Muscle layer of duodenum (tissue), 2 donors: ENCODE data around the gene RGS4.
A peak's percentile ranks its signal among the peaks of the same experiment; 100 is the strongest.

Source experiments
- H3K27ac ChIP-seq: one replicate; pipeline ENCODE4 v1.7.0; 2013; ENCODE audit warnings: mild to moderate bottlenecking, low read length
- H3K27me3 ChIP-seq: one replicate; pipeline ENCODE4 v1.7.0; 2013; ENCODE audit warnings: low read depth, mild to moderate bottlenecking, control low read depth, low read length
- H3K36me3 ChIP-seq, 2 donors: one replicate each; pipeline ENCODE4 v1.7.0; 2013; ENCODE audit warnings: low read length in 2 of 2, control low read depth in 1 of 2, mild to moderate bottlenecking in 1 of 2; ENCODE audit not compliant: insufficient read depth in 2 of 2, control insufficient read depth in 1 of 2
- H3K4me1 ChIP-seq, 2 donors: one replicate each; pipeline ENCODE4 v1.7.0; 2013; ENCODE audit warnings: low read length in 2 of 2, mild to moderate bottlenecking in 2 of 2, control low read depth in 1 of 2, moderate library complexity in 1 of 2; ENCODE audit not compliant: insufficient read depth in 2 of 2, control insufficient read depth in 1 of 2
- H3K4me3 ChIP-seq, 2 donors: one replicate each; pipeline ENCODE4 v1.7.0; 2013; ENCODE audit warnings: low read length in 2 of 2, low read depth in 1 of 2, mild to moderate bottlenecking in 1 of 2
- H3K9me3 ChIP-seq, 2 donors: one replicate each; pipeline ENCODE4 v1.7.0; 2013; ENCODE audit warnings: low read length in 2 of 2, control low read depth in 1 of 2, mild to moderate bottlenecking in 1 of 2; ENCODE audit not compliant: control insufficient read depth in 1 of 2
- donor health status: healthy.

The RGS4 gene

DNA sequence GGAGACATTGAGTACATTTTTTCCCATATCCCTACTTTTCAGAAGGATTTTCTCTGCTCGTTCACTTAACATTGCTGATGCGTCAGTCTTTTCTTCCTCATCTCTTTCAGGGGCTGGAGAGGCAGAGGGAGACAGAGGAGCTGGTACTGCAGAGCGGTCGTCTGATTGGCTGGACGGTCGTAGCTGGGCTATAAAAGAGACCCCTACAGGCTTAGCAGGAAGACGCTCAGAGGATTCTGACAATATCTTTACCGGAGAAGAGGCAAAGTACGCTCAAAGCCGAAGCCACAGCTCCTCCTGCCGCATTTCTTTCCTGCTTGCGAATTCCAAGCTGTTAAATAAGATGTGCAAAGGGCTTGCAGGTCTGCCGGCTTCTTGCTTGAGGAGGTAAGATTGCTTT is at the start of gene RGS4:
RGS4 (plus strand) TSS at position 220 of the 400 bp plus-strand sequence; CDS start at position 344, 124 bp downstream.
- Histone ChIP-seq H3K27ac (no peak within 1 kb of the TSS), H3K27me3 (peaks cover 6% of the 10 kb centered on the region), H3K9me3 (no peaks in the 10 kb centered on the region), H3K4me3 (peak within 1 kb of the TSS; percentile 49 to 70), H3K4me1 (no peaks in the 10 kb centered on the region), H3K36me3 (peaks cover 3 to 8% of the 10 kb centered on the region in 2 donors)

GRCh38 chr1:163022129-163022528 is 47.0 kb upstream of the RGS4 start:
- Histone ChIP-seq H3K27ac (no peak overlapping the region), H3K4me1 (no peaks in the 10 kb centered on the region), H3K4me3 (no peak overlapping the region), H3K9me3 (peaks cover 0 to 15% of the 10 kb centered on the region in 2 donors), H3K36me3 (no peaks in the 10 kb centered on the region), H3K27me3 (no peaks in the 10 kb centered on the region)

DNA sequence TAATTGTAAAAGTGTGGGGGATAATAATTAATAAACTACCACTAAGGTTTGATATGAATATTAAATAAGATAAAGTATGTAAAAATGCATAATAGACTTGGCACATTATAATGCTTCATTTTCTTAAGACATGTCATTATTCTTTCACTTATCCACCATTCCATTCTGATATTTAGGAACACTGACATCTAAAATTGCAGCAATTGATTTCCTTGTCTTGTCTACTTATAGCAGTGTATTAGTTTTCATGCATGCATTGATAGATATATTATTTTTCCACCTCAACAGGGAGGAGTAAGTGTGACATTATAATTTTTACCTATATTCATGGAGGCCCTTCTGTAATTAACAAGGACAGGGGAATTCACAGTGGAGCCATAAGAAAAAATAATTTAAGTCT is 41.6 kb upstream of the RGS4 start:
- Histone ChIP-seq H3K36me3 (no peaks in the 10 kb centered on the region), H3K4me1 (no peaks in the 10 kb centered on the region), H3K27me3 (no peaks in the 10 kb centered on the region), H3K27ac (no peak overlapping the region), H3K4me3 (no peak overlapping the region), H3K9me3 (peaks cover 0 to 10% of the 10 kb centered on the region in 2 donors)

DNA sequence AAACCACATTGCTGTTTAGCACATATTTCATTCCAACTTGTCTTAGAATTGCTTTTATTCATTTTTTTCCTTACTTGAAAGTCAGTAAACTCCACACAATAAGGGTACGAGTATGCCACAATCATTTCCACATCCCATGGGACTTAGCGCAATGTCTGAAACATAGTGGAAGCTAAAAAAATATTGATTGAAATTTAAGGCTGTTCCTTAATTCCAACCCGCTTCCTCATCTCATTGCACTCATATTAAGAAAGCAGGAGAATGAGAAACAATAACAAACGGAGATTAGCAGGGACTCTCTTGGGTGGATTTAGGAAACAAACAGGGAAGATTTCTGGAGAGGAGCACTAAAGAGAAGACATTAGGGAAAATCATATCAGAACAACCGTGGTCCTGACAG is 39.3 kb upstream of the RGS4 start:
- no peak overlapping the region for H3K27ac ChIP-seq
- H3K9me3 ChIP-seq: no peaks in the 10 kb centered on the region
- no peaks in the 10 kb centered on the region for H3K27me3 ChIP-seq
- no peaks in the 10 kb centered on the region for H3K36me3 ChIP-seq
- no peak overlapping the region for H3K4me3 ChIP-seq
- H3K4me1 ChIP-seq: no peaks in the 10 kb centered on the region

- Histone ChIP-seq H3K4me1 (no peaks in the 10 kb centered on the region), H3K27ac (no peak overlapping the region), H3K36me3 (no peaks in the 10 kb centered on the region), H3K27me3 (no peaks in the 10 kb centered on the region), H3K9me3 (no peaks in the 10 kb centered on the region), H3K4me3 (no peak overlapping the region)
Measured at GRCh38 chr1:163035446-163036249, 33.5 kb upstream of the RGS4 start.

DNA sequence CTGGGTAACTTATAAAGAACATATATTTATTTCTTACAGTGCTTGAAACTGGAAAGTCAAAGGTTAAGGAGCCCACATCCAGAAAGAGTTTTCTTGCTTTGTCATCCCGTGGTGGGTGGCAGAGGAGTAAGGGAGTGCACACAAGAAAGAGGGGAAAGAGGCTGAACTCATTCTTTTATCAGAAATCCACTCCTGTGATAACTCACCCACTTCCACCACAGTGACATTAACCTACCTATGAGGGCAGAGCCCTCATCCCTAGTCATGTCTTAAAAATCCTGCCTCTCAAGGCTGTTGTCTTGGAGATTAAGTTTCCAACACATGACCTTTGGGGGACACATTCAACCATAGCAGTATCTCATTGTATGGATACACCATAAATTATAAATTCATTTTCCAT is 32.5 kb upstream of the RGS4 start:
- no peaks in the 10 kb centered on the region for H3K36me3 ChIP-seq
- no peak overlapping the region for H3K4me3 ChIP-seq
- H3K27me3 ChIP-seq: no peaks in the 10 kb centered on the region
- no peaks in the 10 kb centered on the region for H3K4me1 ChIP-seq
- H3K9me3 ChIP-seq: no peaks in the 10 kb centered on the region
- H3K27ac ChIP-seq: no peak overlapping the region

DNA sequence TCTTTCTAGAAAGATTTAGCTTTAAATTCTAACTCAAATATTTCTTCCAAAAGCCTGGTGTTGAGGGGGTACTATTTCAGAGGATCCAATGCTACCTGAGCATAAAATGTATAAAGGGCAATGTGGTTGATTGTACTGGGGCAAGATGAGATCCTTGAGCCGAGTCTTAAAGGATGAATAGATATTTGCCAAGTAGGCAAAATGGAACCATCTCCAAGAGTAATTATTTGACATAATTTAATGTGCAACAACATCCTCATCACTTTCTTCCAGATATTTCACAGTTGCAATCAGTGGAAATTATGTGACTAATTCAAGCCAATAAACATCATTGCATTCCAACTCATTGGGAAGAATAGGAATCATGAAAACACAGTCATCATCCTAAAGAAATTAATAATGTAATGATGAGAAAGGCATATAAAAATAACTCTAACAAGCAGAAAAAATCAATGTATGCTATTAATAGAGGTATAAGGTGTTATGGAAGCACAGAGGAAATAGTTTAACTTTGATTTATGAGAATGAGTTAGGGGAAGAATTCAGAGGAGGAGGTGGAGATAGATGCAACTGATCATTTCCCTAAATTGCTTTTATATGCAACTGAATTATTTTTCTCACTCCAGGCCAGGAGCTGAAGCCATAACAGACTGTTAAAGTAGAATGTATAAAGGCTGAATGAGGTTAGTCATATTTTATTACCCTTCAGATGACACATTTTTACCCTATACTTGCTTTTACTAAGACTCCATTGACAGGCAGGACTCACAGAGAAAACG is 30.0 kb upstream of the RGS4 start:
- no peak overlapping the region for H3K4me3 ChIP-seq
- no peaks in the 10 kb centered on the region for H3K36me3 ChIP-seq
- H3K27me3 ChIP-seq: no peaks in the 10 kb centered on the region
- no peaks in the 10 kb centered on the region for H3K4me1 ChIP-seq
- no peak overlapping the region for H3K27ac ChIP-seq
- no peaks in the 10 kb centered on the region for H3K9me3 ChIP-seq

- H3K27me3 ChIP-seq: no peaks in the 10 kb centered on the region
- H3K4me1 ChIP-seq: no peaks in the 10 kb centered on the region
- no peaks in the 10 kb centered on the region for H3K9me3 ChIP-seq
- H3K4me3 ChIP-seq: no peak overlapping the region
- no peak overlapping the region for H3K27ac ChIP-seq
- H3K36me3 ChIP-seq: no peaks in the 10 kb centered on the region
Measured at GRCh38 chr1:163039707-163040093, 29.5 kb upstream of the RGS4 start.

DNA sequence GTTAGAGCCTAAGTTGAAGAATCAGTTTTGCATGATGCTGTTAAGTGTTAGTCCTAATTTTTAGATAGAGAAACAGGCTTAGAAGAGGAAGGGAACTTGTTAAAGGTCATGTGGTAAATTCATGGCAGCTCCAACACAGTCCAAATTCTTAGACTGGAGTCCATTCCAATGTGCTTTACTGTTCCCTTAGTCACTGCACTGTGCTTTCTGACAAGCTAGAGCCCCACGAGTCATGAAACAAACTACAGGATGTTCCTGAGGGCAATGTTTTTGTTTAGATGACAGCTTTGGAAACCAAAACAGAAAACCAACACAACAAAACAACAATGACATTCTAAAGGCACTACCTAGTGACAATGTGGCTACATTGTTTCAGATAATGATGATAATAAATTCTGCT is 23.1 kb upstream of the RGS4 start:
- Histone ChIP-seq H3K4me1 (no peaks in the 10 kb centered on the region), H3K36me3 (no peaks in the 10 kb centered on the region), H3K27ac (no peak overlapping the region), H3K9me3 (no peaks in the 10 kb centered on the region), H3K4me3 (no peak overlapping the region), H3K27me3 (no peaks in the 10 kb centered on the region)

DNA sequence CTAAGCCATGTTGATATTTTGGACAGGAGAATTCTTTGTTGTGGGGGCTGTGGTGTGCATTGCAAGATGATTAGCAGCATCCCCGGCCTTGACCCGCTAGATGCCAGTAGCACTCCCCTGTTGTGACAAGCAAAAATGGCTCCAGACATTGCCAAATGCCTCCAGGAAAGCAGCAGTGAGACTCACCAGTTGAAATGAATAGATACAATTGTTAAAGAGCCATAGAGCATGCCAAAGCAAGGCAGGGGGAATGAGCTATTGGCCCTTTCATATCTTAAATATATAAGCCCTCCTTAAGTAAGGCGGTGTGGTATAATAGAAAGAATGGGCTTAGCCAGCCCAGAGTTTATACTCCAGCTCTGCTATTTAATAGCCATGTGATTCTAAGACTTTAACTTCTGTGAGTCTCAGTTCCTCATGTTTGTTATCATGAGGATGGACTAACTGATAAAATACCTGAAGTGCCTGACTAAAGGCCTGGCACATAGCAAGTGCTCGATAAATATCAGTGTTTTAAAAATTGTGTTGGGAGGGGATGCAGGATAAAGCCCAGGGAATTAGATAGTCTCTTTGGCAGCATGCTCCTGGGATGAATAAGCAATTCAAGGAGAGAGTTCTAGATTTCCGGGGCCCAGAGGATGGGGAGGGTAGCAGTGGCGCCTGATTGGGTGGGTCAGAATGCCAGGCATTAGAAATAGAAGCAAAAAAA is 21.1 kb upstream of the RGS4 start:
- H3K4me1 ChIP-seq: no peaks in the 10 kb centered on the region
- no peaks in the 10 kb centered on the region for H3K9me3 ChIP-seq
- H3K27ac ChIP-seq: no peak overlapping the region
- no peak overlapping the region for H3K4me3 ChIP-seq
- H3K36me3 ChIP-seq: no peaks in the 10 kb centered on the region
- H3K27me3 ChIP-seq: no peaks in the 10 kb centered on the region

- Histone ChIP-seq H3K27ac (no peak overlapping the region), H3K4me3 (no peak overlapping the region), H3K36me3 (no peaks in the 10 kb centered on the region), H3K27me3 (no peaks in the 10 kb centered on the region), H3K9me3 (no peaks in the 10 kb centered on the region), H3K4me1 (no peaks in the 10 kb centered on the region)
Measured at GRCh38 chr1:163048869-163049268, 20.3 kb upstream of the RGS4 start.
